Fibroblast of villous mesenchyme (primary cell): ENCODE results near the gene TXNRD2. TPM values are rescaled to one million over a fixed set of nuclear protein-coding genes. Genes with fewer than 3 reads are reported as not detected.

Experiments used
- DNase-seq: peaks from one replicate; pipeline ENCODE4 v3.0.0-alpha.2; 2010; ENCODE audit warnings: low read depth
- H3K4me3 ChIP-seq: 2 replicates; pipeline ENCODE4 v1.5.1; 2011; ENCODE audit warnings: low read depth, mild to moderate bottlenecking, low read length
- CTCF ChIP-seq: IDR thresholded peaks from 2 replicates; pipeline ENCODE4 v1.5.1; 2012; ENCODE audit warnings: low read depth, mild to moderate bottlenecking, low read length; ENCODE audit not compliant: insufficient read depth
- total RNA-seq: library from RNA; depleted of rRNA; stranded (reverse); fragments of >200 nt; gene quantifications from 2 replicates; pipeline ENCODE4 v1.2.3, GENCODE V29; 2012

Gene TXNRD2
- total RNA-seq, 1 donor = 39.3 TPM

GRCh38 chr22:19916006-19916405 lies 25.6 kb downstream of the TXNRD2 start:
- no peak for DNase-seq
- no peak overlapping the region for H3K4me3 ChIP-seq
- TF ChIP-seq CTCF = no peak

- no peak for TF ChIP-seq CTCF
- no peak for DNase-seq
- H3K4me3 ChIP-seq = no peak overlapping the region
These were observed 26.2 kb downstream of the TXNRD2 start for GRCh38 chr22:19915287-19915954.

GRCh38 chr22:19914201-19914943 lies 27.2 kb downstream of the TXNRD2 start:
- no peak for DNase-seq
- H3K4me3 ChIP-seq = no peak overlapping the region
- TF ChIP-seq CTCF = no peak

- no peak for DNase-seq
- TF ChIP-seq CTCF = no peak
- no peak overlapping the region for H3K4me3 ChIP-seq
These were observed 28.2 kb downstream of the TXNRD2 start for GRCh38 chr22:19913337-19913936.

GRCh38 chr22:19912271-19912999 lies 29.2 kb downstream of the TXNRD2 start:
- DNase-seq = no peak
- TF ChIP-seq CTCF = peak; percentile 11
- H3K4me3 ChIP-seq = no peak overlapping the region

- DNase-seq = no peak
- no peak for TF ChIP-seq CTCF
- no peak overlapping the region for H3K4me3 ChIP-seq
These were observed 29.9 kb downstream of the TXNRD2 start for GRCh38 chr22:19911540-19912270.
